Stomach (tissue), 4 donors: ENCODE measurements around the gene TTC17.
"Not testable (repeated sequence)": the region's sequence is repeated elsewhere in the genome, so short reads cannot be mapped to it uniquely, and the experiment has no call there.

Experiments
- CTCF ChIP-seq, 7 experiments: fragments of 450-650 bp in 4 of 7; fragments of 200-600 bp in 3 of 7; sonication (generic) in 3 of 7; IDR thresholded peaks; one replicate each; pipeline ENCODE4 v1.5.1; 2016 to 2019; ENCODE audit warnings: antibody characterized with exemption in 7 of 7, control low read depth in 2 of 7, mild to moderate bottlenecking in 1 of 7
- EP300 ChIP-seq: sonication (generic); formaldehyde crosslinking; IDR thresholded peaks from one replicate; pipeline ENCODE4 v1.6.1; 2017; ENCODE audit warnings: antibody characterized with exemption
- POLR2A ChIP-seq, 4 donors: fragments of 450-650 bp; IDR thresholded peaks; one replicate each; pipeline ENCODE4 v1.6.1; 2016; ENCODE audit warnings: antibody characterized with exemption in 4 of 4, control low read depth in 2 of 4, mild to moderate bottlenecking in 1 of 4, moderate library complexity in 1 of 4
- POLR2AphosphoS5 ChIP-seq, 3 donors: sonication (generic); formaldehyde crosslinking; IDR thresholded peaks; one replicate each; pipeline ENCODE4 v1.6.1; 2016; ENCODE audit warnings: antibody characterized with exemption in 3 of 3

GRCh38 chr11:43430916-43431315, 72.2 kb downstream of the TTC17 start:
- not testable (repeated sequence) for TF ChIP-seq EP300; CTCF (IDR thresholded peaks at IDR 0.05); POLR2A (IDR thresholded peaks at IDR 0.05); POLR2AphosphoS5 (IDR thresholded peaks at IDR 0.05)
